Loucy (cell line): Measurements from ENCODE around the gene LIMS3.
"Not testable (repeated sequence)": the region's sequence is repeated elsewhere in the genome, so short reads cannot be mapped to it uniquely, and the experiment has no call there.

Experiments
- H2AFZ ChIP-seq: fragments of 200-600 bp; sonication (generic); 2 replicates; pipeline ENCODE4 v1.6.0; 2016; ENCODE audit warnings: antibody characterized with exemption, mild to moderate bottlenecking, low read length, moderate library complexity
- H3F3A ChIP-seq: fragments of 200-600 bp; 2 replicates; pipeline ENCODE4 v1.6.0; 2016; ENCODE audit warnings: antibody characterized with exemption, low read depth, mild to moderate bottlenecking
- H3K27me3 ChIP-seq: fragments of 200-600 bp; sonication (generic); 2 replicates; pipeline ENCODE4 v1.6.1; 2014; ENCODE audit warnings: low read length, mild to moderate bottlenecking; ENCODE audit not compliant: insufficient read depth, poor library complexity, severe bottlenecking
- H3K36me3 ChIP-seq: fragments of 200-600 bp; sonication (generic); 2 replicates; pipeline ENCODE4 v1.6.1; 2016; ENCODE audit warnings: low read length; ENCODE audit not compliant: insufficient read depth
- H3K4me1 ChIP-seq: fragments of 200-600 bp; sonication (generic); 2 replicates; pipeline ENCODE4 v1.5.1; 2014; ENCODE audit warnings: low read length, mild to moderate bottlenecking; ENCODE audit not compliant: insufficient read depth, poor library complexity, severe bottlenecking
- H3K4me2 ChIP-seq: fragments of 200-600 bp; sonication (generic); 2 replicates; pipeline ENCODE4 v1.6.0; 2014; ENCODE audit warnings: antibody characterized with exemption, low read length, low read depth, mild to moderate bottlenecking; ENCODE audit not compliant: poor library complexity, severe bottlenecking
- H3K4me3 ChIP-seq: fragments of 200-600 bp; sonication (generic); 2 replicates; pipeline ENCODE4 v1.5.1; 2014; ENCODE audit warnings: low read length, mild to moderate bottlenecking, mixed read lengths; ENCODE audit not compliant: poor library complexity, severe bottlenecking
- H3K79me2 ChIP-seq: fragments of 200-600 bp; sonication (generic); 2 replicates; pipeline ENCODE4 v1.6.1; 2014; ENCODE audit warnings: low read length; ENCODE audit not compliant: insufficient read depth
- H3K9ac ChIP-seq: fragments of 200-600 bp; sonication (generic); 2 replicates; pipeline ENCODE4 v1.6.0; 2014; ENCODE audit warnings: mild to moderate bottlenecking, low read depth, low read length, moderate library complexity; ENCODE audit not compliant: poor library complexity, severe bottlenecking
- H3K9me2 ChIP-seq: fragments of 200-600 bp; sonication (generic); replicated peaks from 2 replicates; pipeline ENCODE4 v1.6.1; 2016; ENCODE audit warnings: low read depth, low read length, mixed read lengths
- H3K9me3 ChIP-seq: fragments of 200-600 bp; sonication (generic); 2 replicates; pipeline ENCODE4 v1.6.1; 2014; ENCODE audit warnings: mild to moderate bottlenecking, antibody characterized with exemption, low read length, low read depth; ENCODE audit not compliant: insufficient read depth
- H4K20me1 ChIP-seq: fragments of 200-600 bp; sonication (generic); 2 replicates; pipeline ENCODE4 v1.6.0; 2014; ENCODE audit warnings: antibody characterized with exemption, low read length, mild to moderate bottlenecking; ENCODE audit not compliant: insufficient read depth, poor library complexity, severe bottlenecking

LIMS3 gene

DNA sequence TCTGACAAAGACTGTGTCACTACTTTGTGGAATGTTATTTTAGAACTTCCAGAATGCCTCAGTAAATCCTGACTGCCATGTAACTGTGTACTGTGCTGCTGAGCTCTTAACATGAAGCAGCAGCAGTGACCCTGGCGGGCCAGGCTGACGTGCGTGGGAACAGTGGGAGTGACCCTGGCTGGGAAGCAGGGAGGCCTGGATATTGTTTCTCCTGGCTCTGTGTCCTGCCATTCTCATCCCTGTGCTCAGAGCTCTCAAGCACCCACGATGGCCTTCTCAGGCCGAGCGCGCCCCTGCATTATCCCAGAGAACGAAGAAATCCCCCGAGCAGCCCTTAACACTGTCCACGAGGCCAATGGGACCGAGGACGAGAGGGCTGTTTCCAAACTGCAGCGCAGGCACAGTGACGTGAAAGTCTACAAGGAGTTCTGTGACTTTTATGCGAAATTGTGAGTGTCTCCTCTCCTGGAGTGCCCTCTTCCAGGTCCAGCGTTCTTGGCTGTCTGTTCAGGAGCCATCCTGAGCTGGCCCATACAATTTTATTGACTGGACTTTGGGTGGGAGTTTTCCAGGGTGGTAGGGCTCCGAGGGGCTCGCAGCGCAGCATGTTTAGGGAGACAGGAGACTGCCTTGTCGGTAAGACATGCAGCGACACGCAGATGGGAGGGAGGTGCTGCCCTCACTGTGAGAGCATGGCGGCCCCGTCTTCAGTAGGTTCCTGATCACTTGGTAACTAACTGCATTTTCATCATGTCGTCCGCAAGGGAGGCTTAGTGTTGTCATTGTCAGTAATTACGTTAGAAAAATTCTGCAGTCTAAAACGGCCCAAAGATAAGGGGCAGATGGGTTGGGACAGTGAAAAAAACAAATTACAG, at the start of gene LIMS3:
TSS of gene LIMS3 (plus strand) at position 227 of the 875 bp plus-strand sequence. CDS start at position 268, 41 bp downstream.
- not testable (repeated sequence) for H3K4me3 ChIP-seq, H3K36me3 ChIP-seq, H3K4me2 ChIP-seq, H3K4me1 ChIP-seq, H4K20me1 ChIP-seq, H3K9ac ChIP-seq, H3K27me3 ChIP-seq, H3K9me3 ChIP-seq, H3F3A ChIP-seq, H3K9me2 ChIP-seq, H2AFZ ChIP-seq, H3K79me2 ChIP-seq

GRCh38 chr2:109871129-109871751, 27.2 kb upstream of the LIMS3 start:
- not testable (repeated sequence) for H3K9me3 ChIP-seq, H2AFZ ChIP-seq, H3K4me2 ChIP-seq, H3K27me3 ChIP-seq, H3K4me1 ChIP-seq, H3K9me2 ChIP-seq, H4K20me1 ChIP-seq, H3F3A ChIP-seq, H3K79me2 ChIP-seq, H3K4me3 ChIP-seq, H3K9ac ChIP-seq, H3K36me3 ChIP-seq

- H3K36me3 ChIP-seq, H3K4me2 ChIP-seq, H3K4me3 ChIP-seq, H3K9me2 ChIP-seq, H3F3A ChIP-seq, H3K9ac ChIP-seq, H4K20me1 ChIP-seq, H3K79me2 ChIP-seq, H3K4me1 ChIP-seq, H2AFZ ChIP-seq, H3K27me3 ChIP-seq, H3K9me3 ChIP-seq: not testable (repeated sequence)
These were observed 21.9 kb upstream of the LIMS3 start for GRCh38 chr2:109876625-109877024.

GRCh38 chr2:109882112-109882511, 16.4 kb upstream of the LIMS3 start:
- H3K9me3 ChIP-seq, H3K9me2 ChIP-seq, H3K36me3 ChIP-seq, H3K9ac ChIP-seq, H3K4me1 ChIP-seq, H3K79me2 ChIP-seq, H3K4me3 ChIP-seq, H3K4me2 ChIP-seq, H3F3A ChIP-seq, H4K20me1 ChIP-seq, H3K27me3 ChIP-seq, H2AFZ ChIP-seq: not testable (repeated sequence)

DNA sequence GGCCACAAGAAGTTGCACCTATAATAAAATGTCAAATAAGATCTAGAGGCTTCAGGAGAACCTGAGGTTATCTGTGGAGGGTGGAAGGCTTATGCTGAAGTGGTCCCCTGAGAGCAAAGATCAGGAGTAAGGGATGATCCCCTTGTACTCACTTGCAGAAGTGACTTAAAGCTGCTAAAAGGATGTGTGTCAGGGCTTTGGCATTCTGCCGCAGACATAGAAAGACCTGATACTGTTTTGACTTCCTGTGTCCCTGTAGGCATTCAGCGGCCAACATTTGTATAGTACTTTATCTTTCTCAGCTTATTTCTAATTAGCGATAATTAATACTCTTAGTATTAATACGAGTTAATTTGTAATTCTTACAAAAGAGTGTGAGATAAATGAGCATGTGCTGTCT, 10.1 kb upstream of the LIMS3 start:
- H2AFZ ChIP-seq, H3F3A ChIP-seq, H3K9me3 ChIP-seq, H3K36me3 ChIP-seq, H3K9ac ChIP-seq, H4K20me1 ChIP-seq, H3K4me3 ChIP-seq, H3K79me2 ChIP-seq, H3K9me2 ChIP-seq, H3K27me3 ChIP-seq, H3K4me2 ChIP-seq, H3K4me1 ChIP-seq: not testable (repeated sequence)

DNA sequence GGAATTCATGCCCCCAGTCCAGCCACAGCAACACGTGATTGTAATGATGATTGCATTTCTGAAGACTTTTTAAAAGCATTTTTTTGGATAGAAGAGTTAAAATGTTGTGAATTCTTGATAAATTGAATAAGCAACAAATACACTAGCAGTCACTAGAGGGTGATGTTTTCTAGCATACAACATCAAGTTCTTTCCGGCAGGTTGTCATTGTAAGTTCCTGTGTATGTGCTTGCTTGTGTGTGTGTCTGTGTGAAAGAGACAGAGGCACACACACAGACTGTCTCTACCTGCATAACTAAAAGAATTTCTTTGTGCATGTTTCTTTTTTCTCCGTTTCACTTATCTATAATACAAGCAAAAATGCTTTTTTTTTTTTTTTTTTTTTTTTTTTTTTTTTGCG, 8.6 kb upstream of the LIMS3 start:
- H3K9ac ChIP-seq, H3K9me3 ChIP-seq, H3F3A ChIP-seq, H3K9me2 ChIP-seq, H2AFZ ChIP-seq, H4K20me1 ChIP-seq, H3K4me1 ChIP-seq, H3K79me2 ChIP-seq, H3K27me3 ChIP-seq, H3K4me3 ChIP-seq, H3K36me3 ChIP-seq, H3K4me2 ChIP-seq: not testable (repeated sequence)

GRCh38 chr2:109891024-109891423, 7.5 kb upstream of the LIMS3 start:
- H3K9ac ChIP-seq, H3K4me1 ChIP-seq, H3K9me2 ChIP-seq, H3K9me3 ChIP-seq, H4K20me1 ChIP-seq, H3K27me3 ChIP-seq, H3K4me2 ChIP-seq, H2AFZ ChIP-seq, H3F3A ChIP-seq, H3K36me3 ChIP-seq, H3K79me2 ChIP-seq, H3K4me3 ChIP-seq: not testable (repeated sequence)
